IMR-90 (cell line): ENCODE results near the gene ARHGEF10L. TPM values are rescaled to one million over a fixed set of nuclear protein-coding genes. Genes with fewer than 3 reads are reported as not detected.

Experiments
- ATAC-seq: fragments of 200-7000 bp; cut with Tn5 transposase; 2 replicates; pipeline ENCODE4 v1.9.1; 2020; ENCODE audit warnings: low read depth, mild to moderate bottlenecking, moderate library complexity
- BruUV-seq: library from RNA; stranded (reverse); fragments of 400-500 nt; replicated peaks from 2 replicates; lab custom pipeline; 2021; lab: Mats Ljungman, UMichigan
- CTCF ChIA-PET: fragments of 300-600 bp; formaldehyde crosslinking; extraction: SDS; loops from one replicate; lab custom pipeline; 2021; ENCODE audit warnings: antibody characterized with exemption; lab: Yijun Ruan, JAX
- POLR2A ChIA-PET: fragments of 300-600 bp; sonication (Branson Sonifier 250); formaldehyde crosslinking; loops from one replicate; lab custom pipeline; 2022; ENCODE audit warnings: antibody characterized with exemption; ENCODE audit not compliant: unreplicated experiment; lab: Charles Lee
- DNase-seq: peaks from one replicate; pipeline ENCODE4 v3.0.0; 2013
- H2AFZ ChIP-seq: replicated peaks from 2 replicates; pipeline ENCODE3; 2013; ENCODE audit warnings: low read length, mild to moderate bottlenecking; ENCODE audit not compliant: poor library complexity
- H2AK5ac ChIP-seq: 2 replicates; pipeline ENCODE4 v1.6.1; 2013; ENCODE audit warnings: low read depth, low read length, inconsistent platforms
- H2AK9ac ChIP-seq: replicated peaks from 2 replicates; pipeline ENCODE3; 2013; ENCODE audit warnings: mild to moderate bottlenecking, low read depth, low read length, moderate library complexity; ENCODE audit not compliant: poor library complexity
- H2BK120ac ChIP-seq: 2 replicates; pipeline ENCODE4 v1.6.1; 2013; ENCODE audit warnings: low read depth, low read length, inconsistent platforms
- H2BK15ac ChIP-seq: 3 replicates; pipeline ENCODE4 v1.6.1; 2013; ENCODE audit warnings: low read depth, low read length, inconsistent platforms
- H2BK20ac ChIP-seq: 2 replicates; pipeline ENCODE4 v1.6.1; 2013; ENCODE audit warnings: low read depth, mild to moderate bottlenecking, inconsistent platforms, low read length, moderate library complexity
- H2BK5ac ChIP-seq: 2 replicates; pipeline ENCODE4 v1.6.1; 2013; ENCODE audit warnings: mild to moderate bottlenecking, low read depth, low read length, inconsistent platforms; ENCODE audit not compliant: poor library complexity, severe bottlenecking
- H3K14ac ChIP-seq: replicated peaks from 2 replicates; pipeline ENCODE4 v1.6.1; 2013; ENCODE audit warnings: low read depth, low read length, inconsistent platforms
- H3K18ac ChIP-seq: 2 replicates; pipeline ENCODE4 v1.6.1; 2013; ENCODE audit warnings: low read depth, low read length, control low read depth
- H3K23ac ChIP-seq: 2 replicates; pipeline ENCODE4 v1.6.1; 2013; ENCODE audit warnings: low read depth, low read length, inconsistent platforms
- H3K27ac ChIP-seq: 2 replicates; pipeline ENCODE4 v1.5.1; 2013; ENCODE audit warnings: mild to moderate bottlenecking, control low read depth, low read length; ENCODE audit not compliant: insufficient read depth
- H3K27me3 ChIP-seq: 2 replicates; pipeline ENCODE4 v1.6.1; 2013; ENCODE audit warnings: low read length; ENCODE audit not compliant: control insufficient read depth, insufficient read depth
- H3K36me3 ChIP-seq: 2 replicates; pipeline ENCODE4 v1.6.1; 2013; ENCODE audit warnings: low read length, mixed read lengths; ENCODE audit not compliant: control insufficient read depth, insufficient read depth
- H3K4ac ChIP-seq: 2 replicates; pipeline ENCODE4 v1.6.1; 2013; ENCODE audit warnings: low read depth, low read length, inconsistent platforms
- H3K4me1 ChIP-seq: 2 replicates; pipeline ENCODE4 v1.6.1; 2013; ENCODE audit warnings: low read length, mixed read lengths; ENCODE audit not compliant: control insufficient read depth, insufficient read depth
- H3K4me2 ChIP-seq: 2 replicates; pipeline ENCODE4 v1.6.1; 2013; ENCODE audit warnings: low read depth, mild to moderate bottlenecking, control low read depth, low read length, moderate library complexity
- H3K4me3 ChIP-seq: 2 replicates; pipeline ENCODE4 v1.5.1; 2013; ENCODE audit warnings: low read depth, mild to moderate bottlenecking, control low read depth, low read length, moderate library complexity; ENCODE audit not compliant: insufficient read depth
- H3K56ac ChIP-seq: 2 replicates; pipeline ENCODE4 v1.6.1; 2013; ENCODE audit warnings: low read length, inconsistent platforms; ENCODE audit not compliant: insufficient read depth; ENCODE audit errors: extremely low read depth
- H3K79me1 ChIP-seq, 2 experiments: 2 replicates each; pipeline ENCODE4 v1.6.1; 2013; ENCODE audit warnings: low read length in 2 of 2, inconsistent platforms in 1 of 2, low read depth in 1 of 2
- H3K9ac ChIP-seq: 2 replicates; pipeline ENCODE4 v1.6.1; 2013; ENCODE audit warnings: low read depth, low read length, control low read depth
- H3K9me1 ChIP-seq: 2 replicates; pipeline ENCODE4 v1.6.1; 2013; ENCODE audit warnings: low read length, inconsistent platforms; ENCODE audit not compliant: insufficient read depth
- H3K9me3 ChIP-seq: 2 replicates; pipeline ENCODE4 v1.6.1; 2013; ENCODE audit warnings: low read length; ENCODE audit not compliant: control insufficient read depth, insufficient read depth
- H4K20me1 ChIP-seq: 2 replicates; pipeline ENCODE4 v1.6.1; 2013; ENCODE audit warnings: low read length, inconsistent platforms; ENCODE audit not compliant: insufficient read depth
- H4K5ac ChIP-seq: 2 replicates; pipeline ENCODE4 v1.6.1; 2013; ENCODE audit warnings: mild to moderate bottlenecking, low read depth, low read length, control low read depth
- H4K8ac ChIP-seq, 2 experiments: 2 replicates each; pipeline ENCODE4 v1.6.1; 2013; ENCODE audit warnings: low read depth in 2 of 2, low read length in 2 of 2, control low read depth in 1 of 2, inconsistent platforms in 1 of 2
- H4K91ac ChIP-seq: 2 replicates; pipeline ENCODE4 v1.6.1; 2013; ENCODE audit warnings: low read depth, low read length, inconsistent platforms; ENCODE audit not compliant: insufficient read depth
- BHLHE40 ChIP-seq: fragments of 150-350 bp; IDR thresholded peaks from 2 replicates; pipeline ENCODE4 v1.6.1; 2016; ENCODE audit warnings: mild to moderate bottlenecking, low read depth, low read length
- CEBPB ChIP-seq: IDR thresholded peaks from 2 replicates; pipeline ENCODE4 v1.6.1; 2012; ENCODE audit warnings: low read depth, low read length, improper control_type of control experiment
- CHD1 ChIP-seq: IDR thresholded peaks from 2 replicates; pipeline ENCODE4 v1.6.1; 2012; ENCODE audit warnings: low read depth, low read length, improper control_type of control experiment
- FOS ChIP-seq: fragments of 150-350 bp; IDR thresholded peaks from 2 replicates; pipeline ENCODE4 v1.6.1; 2016; ENCODE audit warnings: low read depth, low read length
- MAFK ChIP-seq: IDR thresholded peaks from 2 replicates; pipeline ENCODE4 v1.6.1; 2012; ENCODE audit warnings: low read depth, low read length, improper control_type of control experiment
- MAZ ChIP-seq: IDR thresholded peaks from 2 replicates; pipeline ENCODE4 v1.6.1; 2012; ENCODE audit warnings: low read depth, mild to moderate bottlenecking, low read length, improper control_type of control experiment, moderate library complexity, borderline replicate concordance
- MXI1 ChIP-seq: IDR thresholded peaks from 2 replicates; pipeline ENCODE4 v1.6.1; 2012; ENCODE audit warnings: low read depth, mild to moderate bottlenecking, low read length, moderate library complexity, borderline replicate concordance
- NFE2L2 ChIP-seq: fragments of 150-350 bp; IDR thresholded peaks from 2 replicates; pipeline ENCODE4 v1.6.1; 2016; ENCODE audit warnings: low read depth, mild to moderate bottlenecking, low read length
- RAD21 ChIP-seq: IDR thresholded peaks from 2 replicates; pipeline ENCODE4 v1.6.1; 2012; ENCODE audit warnings: low read length, improper control_type of control experiment
- RCOR1 ChIP-seq: IDR thresholded peaks from 2 replicates; pipeline ENCODE4 v1.6.1; 2012; ENCODE audit warnings: mild to moderate bottlenecking, low read length, improper control_type of control experiment; ENCODE audit not compliant: insufficient replicate concordance
- RFX5 ChIP-seq: IDR thresholded peaks from 2 replicates; pipeline ENCODE4 v1.8.0; 2012; ENCODE audit warnings: low read depth, mild to moderate bottlenecking, low read length, moderate library complexity
- SMC3 ChIP-seq: fragments of 150-350 bp; IDR thresholded peaks from 2 replicates; pipeline ENCODE4 v1.6.1; 2016; ENCODE audit warnings: low read depth, mild to moderate bottlenecking, antibody characterized with exemption, low read length, moderate library complexity
- WGBS, 2 experiments: methylation state at CpG; one replicate each; pipeline versions ENCODE4 v1.1.5 to v1.1.7; 2013; ENCODE audit warnings: missing lambda C conversion rate in 2 of 2; ENCODE audit not compliant: insufficient read length in 1 of 2; ENCODE audit errors: extremely low coverage in 2 of 2; 5-methylcytosine and 5-hydroxymethylcytosine counted together
- dilution Hi-C: fragments of 300-500 bp; cut with HindIII; formaldehyde crosslinking; loops from one replicate; pipeline ENCODE4 v1.14.3; 2018; ENCODE audit warnings: low sequenced_read_pairs; ENCODE audit not compliant: unreplicated experiment
- in situ Hi-C: fragments of 300-500 bp; cut with MboI; formaldehyde crosslinking; loops from 3 replicates; pipeline ENCODE4 v1.14.3; 2019; ENCODE audit warnings: low sequenced_read_pairs, inconsistent platforms, mixed read lengths
- intact Hi-C: fragments of 100-400 bp; cut with micrococcal nuclease; formaldehyde crosslinking; loops from 2 replicates; pipeline ENCODE4 v1.10.0; 2022
- polyA plus RNA-seq, 3 experiments: library from polyadenylated mRNA; depleted of rRNA; stranded (reverse); fragments of >200 nt; gene quantifications; 2 replicates each; pipeline ENCODE4 v1.2.3, GENCODE V29; 2012; ENCODE audit warnings: low replicate concordance in 1 of 3
- total RNA-seq: library from RNA; depleted of rRNA; stranded (reverse); fragments of >200 nt; gene quantifications from 2 replicates; pipeline ENCODE4 v1.2.3, GENCODE V29; 2012
- TF ChIP-seq, protein P1 (sequence below): fragments of 150-350 bp; IDR thresholded peaks from 2 replicates; pipeline ENCODE4 v1.6.1; 2017; ENCODE audit warnings: mild to moderate bottlenecking, antibody characterized with exemption, low read length, low read depth
- TF ChIP-seq, protein P2 (sequence below): fragments of 150-350 bp; IDR thresholded peaks from 2 replicates; pipeline ENCODE4 v1.6.1; 2016; ENCODE audit warnings: low read depth, mild to moderate bottlenecking, low read length, moderate library complexity, borderline replicate concordance
- TF ChIP-seq, protein P3 (sequence below): conservative IDR thresholded peaks from 2 replicates; pipeline ENCODE4 v1.5.1; 2012; ENCODE audit warnings: mild to moderate bottlenecking, low read depth, low read length, improper control_type of control experiment

ARHGEF10L gene
- total and polyA plus RNA-seq, 2 of the 4 experiments (the other 2 are of a cell fraction) = 4.8 to 12.4 TPM

DNA sequence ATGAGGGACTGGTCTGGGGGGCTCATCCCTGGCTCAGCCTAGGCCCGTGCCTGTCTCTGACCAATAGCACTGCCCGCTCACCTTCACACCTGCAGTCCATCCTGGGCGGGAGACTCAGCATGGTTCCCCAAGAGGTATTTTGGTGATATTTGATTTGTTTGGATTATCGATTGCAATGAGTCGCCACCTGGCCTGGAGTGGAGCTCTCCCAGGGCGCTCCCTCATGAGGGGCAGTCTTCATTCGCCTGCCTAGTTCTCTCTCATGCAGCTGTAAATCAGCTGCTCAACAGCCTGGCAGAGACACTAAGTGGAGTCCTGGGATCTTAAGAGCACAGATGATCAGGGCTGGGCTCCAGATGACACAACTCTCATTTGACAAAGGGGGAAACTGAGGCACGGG, 125.6 kb downstream of the ARHGEF10L start:
- H3K4me1 ChIP-seq = no peaks in the 10 kb centered on the region
- H2BK20ac ChIP-seq = no peak overlapping the region
- WGBS, 2 experiments = 100% methylated on average over 2 of the region's 8 CpGs; no CpG with 5 or more reads in 1 of the 2 experiments
- H2BK5ac ChIP-seq = no peak overlapping the region
- H3K36me3 ChIP-seq = peaks cover 16% of the 10 kb centered on the region
- H3K27ac ChIP-seq = no peak overlapping the region
- no peaks in the 10 kb centered on the region; a peak in 1 of 4 replicates for H3K79me1 ChIP-seq
- H3K14ac ChIP-seq = no peak overlapping the region
- ChIA-PET CTCF (no interaction called here), POLR2A (no interaction called here)
- ATAC-seq (no peak), DNase-seq (no peak)
- H3K56ac ChIP-seq = no peak overlapping the region
- no peak overlapping the region for H3K4ac ChIP-seq
- H3K4me3 ChIP-seq = no peak overlapping the region
- intact Hi-C loops = no loop called here
- TF ChIP-seq CHD1 = no peak
- no peak for TF ChIP-seq FOS
- TF ChIP-seq MXI1 = no peak
- TF ChIP-seq MAFK = no peak
- no peak for TF ChIP-seq SMC3
- no peak for TF ChIP-seq RCOR1
- TF ChIP-seq, protein P1, sequence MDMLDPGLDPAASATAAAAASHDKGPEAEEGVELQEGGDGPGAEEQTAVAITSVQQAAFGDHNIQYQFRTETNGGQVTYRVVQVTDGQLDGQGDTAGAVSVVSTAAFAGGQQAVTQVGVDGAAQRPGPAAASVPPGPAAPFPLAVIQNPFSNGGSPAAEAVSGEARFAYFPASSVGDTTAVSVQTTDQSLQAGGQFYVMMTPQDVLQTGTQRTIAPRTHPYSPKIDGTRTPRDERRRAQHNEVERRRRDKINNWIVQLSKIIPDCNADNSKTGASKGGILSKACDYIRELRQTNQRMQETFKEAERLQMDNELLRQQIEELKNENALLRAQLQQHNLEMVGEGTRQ = no peak
- TF ChIP-seq RFX5 = no peak
- TF ChIP-seq, protein P2, sequence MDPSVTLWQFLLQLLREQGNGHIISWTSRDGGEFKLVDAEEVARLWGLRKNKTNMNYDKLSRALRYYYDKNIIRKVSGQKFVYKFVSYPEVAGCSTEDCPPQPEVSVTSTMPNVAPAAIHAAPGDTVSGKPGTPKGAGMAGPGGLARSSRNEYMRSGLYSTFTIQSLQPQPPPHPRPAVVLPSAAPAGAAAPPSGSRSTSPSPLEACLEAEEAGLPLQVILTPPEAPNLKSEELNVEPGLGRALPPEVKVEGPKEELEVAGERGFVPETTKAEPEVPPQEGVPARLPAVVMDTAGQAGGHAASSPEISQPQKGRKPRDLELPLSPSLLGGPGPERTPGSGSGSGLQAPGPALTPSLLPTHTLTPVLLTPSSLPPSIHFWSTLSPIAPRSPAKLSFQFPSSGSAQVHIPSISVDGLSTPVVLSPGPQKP = no peak
- TF ChIP-seq MAZ = no peak
- TF ChIP-seq BHLHE40 = no peak
- TF ChIP-seq, protein P3, sequence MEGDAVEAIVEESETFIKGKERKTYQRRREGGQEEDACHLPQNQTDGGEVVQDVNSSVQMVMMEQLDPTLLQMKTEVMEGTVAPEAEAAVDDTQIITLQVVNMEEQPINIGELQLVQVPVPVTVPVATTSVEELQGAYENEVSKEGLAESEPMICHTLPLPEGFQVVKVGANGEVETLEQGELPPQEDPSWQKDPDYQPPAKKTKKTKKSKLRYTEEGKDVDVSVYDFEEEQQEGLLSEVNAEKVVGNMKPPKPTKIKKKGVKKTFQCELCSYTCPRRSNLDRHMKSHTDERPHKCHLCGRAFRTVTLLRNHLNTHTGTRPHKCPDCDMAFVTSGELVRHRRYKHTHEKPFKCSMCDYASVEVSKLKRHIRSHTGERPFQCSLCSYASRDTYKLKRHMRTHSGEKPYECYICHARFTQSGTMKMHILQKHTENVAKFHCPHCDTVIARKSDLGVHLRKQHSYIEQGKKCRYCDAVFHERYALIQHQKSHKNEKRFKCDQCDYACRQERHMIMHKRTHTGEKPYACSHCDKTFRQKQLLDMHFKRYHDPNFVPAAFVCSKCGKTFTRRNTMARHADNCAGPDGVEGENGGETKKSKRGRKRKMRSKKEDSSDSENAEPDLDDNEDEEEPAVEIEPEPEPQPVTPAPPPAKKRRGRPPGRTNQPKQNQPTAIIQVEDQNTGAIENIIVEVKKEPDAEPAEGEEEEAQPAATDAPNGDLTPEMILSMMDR = no peak
- TF ChIP-seq CEBPB = no peak
- TF ChIP-seq NFE2L2 = no peak
- no peak for TF ChIP-seq RAD21
- H3K9ac ChIP-seq = no peak overlapping the region
- H2BK120ac ChIP-seq = no peak overlapping the region
- no peaks in the 10 kb centered on the region for H3K27me3 ChIP-seq
- H2AK9ac ChIP-seq = no peak overlapping the region
- no peaks in the 10 kb centered on the region for H3K9me1 ChIP-seq
- no peak overlapping the region for H2AFZ ChIP-seq
- H4K8ac ChIP-seq = no peak overlapping the region
- dilution Hi-C loops = no loop called here
- H3K23ac ChIP-seq = no peak overlapping the region
- no TSS peak for BruUV-seq
- H4K20me1 ChIP-seq = 0 out of 2 replicates have a peak, but pooled peaks cover 4% of the 10 kb centered on the region
- no peak overlapping the region for H3K18ac ChIP-seq
- H3K9me3 ChIP-seq = no peaks in the 10 kb centered on the region
- H2BK15ac ChIP-seq = no peak overlapping the region
- in situ Hi-C loops = no loop called here
- no peak overlapping the region for H2AK5ac ChIP-seq
- H3K4me2 ChIP-seq = no peak overlapping the region
- H4K5ac ChIP-seq = no peak overlapping the region
- no peak overlapping the region for H4K91ac ChIP-seq
